ENCODE measurements around the gene TTLL1.

DNA sequence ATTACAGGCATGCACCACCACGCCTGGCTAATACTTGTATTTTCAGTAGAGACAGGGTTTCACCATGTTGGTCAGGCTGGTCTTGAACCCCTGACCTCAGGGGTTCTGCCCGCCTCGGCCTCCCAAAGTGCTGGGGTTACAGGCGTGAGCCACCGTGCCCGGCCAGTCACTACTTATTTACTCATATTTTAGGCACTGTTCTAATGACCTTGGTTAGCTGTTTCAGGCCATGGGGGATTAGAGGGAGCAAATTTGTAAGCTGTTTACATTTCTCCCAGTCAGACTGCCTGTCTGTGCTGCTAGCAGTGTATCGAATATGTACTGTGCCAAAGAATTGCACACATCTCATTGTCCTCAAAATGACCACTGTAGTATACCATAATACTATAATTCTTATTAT lies 41.6 kb downstream of the TTLL1 start:
- TF ChIP-seq, protein P1, sequence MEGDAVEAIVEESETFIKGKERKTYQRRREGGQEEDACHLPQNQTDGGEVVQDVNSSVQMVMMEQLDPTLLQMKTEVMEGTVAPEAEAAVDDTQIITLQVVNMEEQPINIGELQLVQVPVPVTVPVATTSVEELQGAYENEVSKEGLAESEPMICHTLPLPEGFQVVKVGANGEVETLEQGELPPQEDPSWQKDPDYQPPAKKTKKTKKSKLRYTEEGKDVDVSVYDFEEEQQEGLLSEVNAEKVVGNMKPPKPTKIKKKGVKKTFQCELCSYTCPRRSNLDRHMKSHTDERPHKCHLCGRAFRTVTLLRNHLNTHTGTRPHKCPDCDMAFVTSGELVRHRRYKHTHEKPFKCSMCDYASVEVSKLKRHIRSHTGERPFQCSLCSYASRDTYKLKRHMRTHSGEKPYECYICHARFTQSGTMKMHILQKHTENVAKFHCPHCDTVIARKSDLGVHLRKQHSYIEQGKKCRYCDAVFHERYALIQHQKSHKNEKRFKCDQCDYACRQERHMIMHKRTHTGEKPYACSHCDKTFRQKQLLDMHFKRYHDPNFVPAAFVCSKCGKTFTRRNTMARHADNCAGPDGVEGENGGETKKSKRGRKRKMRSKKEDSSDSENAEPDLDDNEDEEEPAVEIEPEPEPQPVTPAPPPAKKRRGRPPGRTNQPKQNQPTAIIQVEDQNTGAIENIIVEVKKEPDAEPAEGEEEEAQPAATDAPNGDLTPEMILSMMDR (IDR thresholded peaks at IDR 0.05; ENCODE audit: low read depth, low read length, poor library complexity, severe bottlenecking) = no peak
- no peak for TF ChIP-seq EZH2phosphoT487 (IDR thresholded peaks at IDR 0.05; ENCODE audit: borderline replicate concordance, low read length)

All from DOHH2 (cell line).